Endothelial cell of umbilical vein (primary cell): ENCODE data around the gene PSAPL1. TPM values are rescaled to one million over a fixed set of nuclear protein-coding genes. Genes with fewer than 3 reads are reported as not detected.

Experiments
- BruUV-seq: library from RNA; stranded (reverse); fragments of 400-500 nt; replicated peaks from 2 replicates; lab custom pipeline; 2021; lab: Mats Ljungman, UMichigan
- CTCF ChIA-PET: fragments of 300-600, 350-600 bp; sonication (Branson Sonifier 250); formaldehyde crosslinking; loops from one replicate; lab custom pipeline; 2021; ENCODE audit warnings: antibody characterized with exemption, inconsistent platforms; lab: Charles Lee
- POLR2A ChIA-PET: fragments of 300-600, 350-600 bp; sonication (Branson Sonifier 250); formaldehyde crosslinking; loops from one replicate; lab custom pipeline; 2021; ENCODE audit warnings: antibody characterized with exemption, inconsistent platforms; lab: Charles Lee
- DNase-seq: peaks from one replicate; pipeline ENCODE4 v3.0.0-alpha.2; 2011; ENCODE audit warnings: low read depth, low spot score
- FAIRE-seq: peaks from 2 replicates; lab custom pipeline; 2011; peaks lifted over from hg19 to GRCh38; lab: Jason Lieb, UNC
- H2AFZ ChIP-seq: 2 replicates; pipeline ENCODE4 v1.6.0; 2012; ENCODE audit warnings: low read depth, low read length, control low read depth, inconsistent platforms
- H3K27ac ChIP-seq: 2 replicates; pipeline ENCODE4 v1.5.1; 2011; ENCODE audit warnings: low read depth, mild to moderate bottlenecking, control low read depth, low read length, moderate library complexity; ENCODE audit not compliant: insufficient read depth
- H3K27me3 ChIP-seq, 2 experiments: 2 replicates each; pipeline versions ENCODE4 v1.6.0 to v1.6.1; 2011; ENCODE audit warnings: low read length in 2 of 2, mixed read lengths in 1 of 2; ENCODE audit not compliant: control insufficient read depth in 2 of 2, insufficient read depth in 2 of 2
- H3K36me3 ChIP-seq, 2 experiments: 2 replicates in 1 of 2; 3 replicates in 1 of 2; pipeline ENCODE4 v1.5.1; 2011; ENCODE audit warnings: low read length in 2 of 2, mild to moderate bottlenecking in 1 of 2, moderate library complexity in 1 of 2; ENCODE audit not compliant: control insufficient read depth in 2 of 2, insufficient read depth in 2 of 2; ENCODE audit errors: extremely low read depth in 1 of 2
- H3K4me1 ChIP-seq: 3 replicates; pipeline ENCODE4 v1.5.1; 2011; ENCODE audit warnings: mild to moderate bottlenecking, low read length; ENCODE audit not compliant: control insufficient read depth, insufficient read depth; ENCODE audit errors: extremely low read depth
- H3K4me2 ChIP-seq: 2 replicates; pipeline ENCODE4 v1.6.1; 2011; ENCODE audit warnings: low read length, control low read depth, mixed read lengths; ENCODE audit not compliant: insufficient read depth
- H3K4me3 ChIP-seq, 3 experiments: fragments of 200-600 bp in 1 of 3; sonication (generic), shearing (Covaris generic) in 1 of 3; replicated peaks in 1 of 3; 2 replicates each; pipeline ENCODE4 v1.5.1; 2011 to 2016; ENCODE audit warnings: control low read depth in 3 of 3, low read length in 3 of 3, mild to moderate bottlenecking in 2 of 3, inconsistent platforms in 1 of 3, low read depth in 1 of 3, moderate library complexity in 1 of 3; ENCODE audit not compliant: insufficient read depth in 1 of 3
- H3K79me2 ChIP-seq: 2 replicates; pipeline ENCODE4 v1.6.0; 2012; ENCODE audit warnings: low read length, inconsistent platforms; ENCODE audit not compliant: control insufficient read depth, insufficient read depth
- H3K9ac ChIP-seq: replicated peaks from 2 replicates; pipeline ENCODE3; 2011; ENCODE audit warnings: low read length, control low read depth; ENCODE audit not compliant: insufficient read depth; ENCODE audit errors: extremely low read depth
- H3K9me1 ChIP-seq: replicated peaks from 3 replicates; pipeline ENCODE4 v1.6.0; 2011; ENCODE audit warnings: mild to moderate bottlenecking, low read length; ENCODE audit not compliant: control insufficient read depth, insufficient read depth; ENCODE audit errors: extremely low read depth
- H3K9me3 ChIP-seq: replicated peaks from 2 replicates; pipeline ENCODE4 v1.5.1; 2012; ENCODE audit warnings: low read length, inconsistent platforms; ENCODE audit not compliant: control insufficient read depth, insufficient read depth
- H4K20me1 ChIP-seq: replicated peaks from 2 replicates; pipeline ENCODE3; 2011; ENCODE audit warnings: mild to moderate bottlenecking, low read length; ENCODE audit not compliant: control insufficient read depth, insufficient read depth; ENCODE audit errors: extremely low read depth
- CTCF ChIP-seq, 2 donors: IDR thresholded peaks; 1 replicate in 1 of 2; 2 replicates in 1 of 2; pipeline ENCODE4 v1.5.1; 2011; ENCODE audit warnings: low read length in 2 of 2, mild to moderate bottlenecking in 2 of 2, moderate library complexity in 2 of 2, control low read depth in 1 of 2, inconsistent platforms in 1 of 2, low read depth in 1 of 2; ENCODE audit not compliant: insufficient read depth in 1 of 2; ENCODE audit errors: extremely low read depth in 1 of 2
- EZH2 ChIP-seq: IDR thresholded peaks from 2 replicates; pipeline ENCODE4 v1.6.1; 2012; ENCODE audit warnings: borderline replicate concordance, low read depth, mild to moderate bottlenecking, moderate library complexity, low read length, inconsistent platforms; ENCODE audit not compliant: severe bottlenecking
- GATA2 ChIP-seq: IDR thresholded peaks from 2 replicates; pipeline ENCODE4 v1.7.0; 2011; ENCODE audit warnings: low read depth, mild to moderate bottlenecking, moderate library complexity, mixed read lengths, low read length; ENCODE audit not compliant: insufficient read length, insufficient read depth
- MAX ChIP-seq: IDR thresholded peaks from 2 replicates; pipeline ENCODE4 v1.6.1; 2011; ENCODE audit not compliant: insufficient read depth, insufficient read length
- POLR2AphosphoS5 ChIP-seq: IDR thresholded peaks from 2 replicates; pipeline ENCODE4 v1.6.1; 2012; ENCODE audit warnings: low read depth, mild to moderate bottlenecking, control low read depth, low read length, moderate library complexity; ENCODE audit not compliant: insufficient read depth
- dilution Hi-C: fragments of 300-500 bp; cut with MboI; formaldehyde crosslinking; loops from one replicate; pipeline ENCODE4 v1.15.0; 2019; ENCODE audit warnings: low sequenced_read_pairs; ENCODE audit not compliant: extremely low pct_ligation_motif_present
- intact Hi-C: fragments of 100-400 bp; cut with micrococcal nuclease; formaldehyde crosslinking; loops from one replicate; pipeline ENCODE4 v1.10.0; 2022
- microRNA-seq: library from miRNA; unstranded; fragments of <30 nt; microRNA quantifications from one replicate; pipeline ENCODE4 v1.2.0, GENCODE V29; 2021; ENCODE audit warnings: borderline number of aligned reads, borderline replicate concordance
- polyA plus RNA-seq, 4 experiments: library from polyadenylated mRNA; depleted of rRNA in 3 of 4; stranded (reverse) in 3 of 4; unstranded in 1 of 4; fragments of >200 nt; gene quantifications; 2 replicates each; pipeline versions ENCODE4 v1.2.1 to v1.2.3, GENCODE V29; 2011 to 2012; ENCODE audit warnings: missing spikeins in 1 of 4
- small RNA-seq: library from RNA; depleted of rRNA; stranded (forward); fragments of <200 nt; gene quantifications from one replicate; pipeline ENCODE3, GENCODE V24; 2012; ENCODE audit warnings: low replicate concordance, low read depth; ENCODE audit not compliant: insufficient read depth, insufficient read length
- total RNA-seq: library from RNA; stranded (reverse); gene quantifications from 2 replicates; pipeline ENCODE4 v1.2.3, GENCODE V29; 2021

PSAPL1 gene
- total and polyA plus RNA-seq, 2 donors (not counting 3 experiments of a cell fraction or from before 2014, with no cell fraction given): not detected

GRCh38 chr4:7381221-7381889, 53.4 kb downstream of the PSAPL1 start:
- DNase-seq (no peak), FAIRE-seq (no peak)
- POLR2A ChIA-PET: no interaction called here

More at GRCh38 chr4:7381221-7381889, 53.4 kb downstream of the PSAPL1 start:
- H3K9ac ChIP-seq: no peak overlapping the region
- H3K79me2 ChIP-seq: no peaks in the 10 kb centered on the region
- no peak overlapping the region for H3K27ac ChIP-seq
- no peak overlapping the region for H3K4me3 ChIP-seq
- no peaks in the 10 kb centered on the region for H3K9me1 ChIP-seq
- no peak overlapping the region for H2AFZ ChIP-seq
- H4K20me1 ChIP-seq: no peaks in the 10 kb centered on the region
- intact Hi-C loops (no loop called here), dilution Hi-C loops (no loop called here)
- H3K4me2 ChIP-seq: no peak overlapping the region
- CTCF ChIA-PET: interaction anchor here (1.3 kb wide), 1 partner anchor 12 kb away, joined by 3 read pairs; no protein-coding TSS in a partner anchor
- no peaks in the 10 kb centered on the region for H3K36me3 ChIP-seq
- H3K27me3 ChIP-seq: no peaks in the 10 kb centered on the region
- no peaks in the 10 kb centered on the region for H3K9me3 ChIP-seq
- no peaks in the 10 kb centered on the region for H3K4me1 ChIP-seq
- BruUV-seq: no TSS peak
- no peak for TF ChIP-seq MAX
- no peak for TF ChIP-seq GATA2
- TF ChIP-seq POLR2AphosphoS5: no peak
- no peak for TF ChIP-seq CTCF (IDR thresholded peaks at IDR 0.05; ENCODE audit: extremely low read depth in 1 of 2, insufficient read depth in 1 of 2, low read depth in 1 of 2, low read length in 2 of 2)
- no peak for TF ChIP-seq EZH2

Small RNA genes lying within 50 kb of the gene (microRNA-seq; reads per million reads assigned to microRNA genes)
- gene MIR4274: not detected

Small RNA genes lying within 50 kb of the gene (small RNA-seq; reads per million reads assigned to genes)
- gene MIR4274: not detected

Other genes starting within 250 kb of the PSAPL1 start
- 0.14 TPM in 1 of 2 replicates, not detected in the other for gene SORCS2, start 242.4 kb downstream of the PSAPL1 start, total RNA-seq
- gene SORCS2, start 242.4 kb downstream of the PSAPL1 start, polyA plus RNA-seq: not detected in 2 replicates